Esophagus muscularis mucosa (tissue), 3 donors: Measurements from ENCODE around the gene PARVB.

Source experiments
- POLR2A ChIP-seq: fragments of 450-650 bp; IDR thresholded peaks from one replicate; pipeline ENCODE4 v1.6.1; 2017; ENCODE audit warnings: antibody characterized with exemption, moderate library complexity, mild to moderate bottlenecking, low read depth
- POLR2AphosphoS5 ChIP-seq, 2 donors: sonication (generic); formaldehyde crosslinking; IDR thresholded peaks; one replicate each; pipeline ENCODE4 v1.6.1; 2017; ENCODE audit warnings: antibody characterized with exemption in 2 of 2
- TF ChIP-seq, protein P1 (sequence below), 3 experiments: fragments of 200-600 bp in 2 of 3; fragments of 450-650 bp in 1 of 3; sonication (generic) in 2 of 3; IDR thresholded peaks; one replicate each; pipeline ENCODE4 v1.5.1; 2017 to 2019; ENCODE audit warnings: antibody characterized with exemption in 3 of 3, mild to moderate bottlenecking in 2 of 3, moderate library complexity in 1 of 3

DNA sequence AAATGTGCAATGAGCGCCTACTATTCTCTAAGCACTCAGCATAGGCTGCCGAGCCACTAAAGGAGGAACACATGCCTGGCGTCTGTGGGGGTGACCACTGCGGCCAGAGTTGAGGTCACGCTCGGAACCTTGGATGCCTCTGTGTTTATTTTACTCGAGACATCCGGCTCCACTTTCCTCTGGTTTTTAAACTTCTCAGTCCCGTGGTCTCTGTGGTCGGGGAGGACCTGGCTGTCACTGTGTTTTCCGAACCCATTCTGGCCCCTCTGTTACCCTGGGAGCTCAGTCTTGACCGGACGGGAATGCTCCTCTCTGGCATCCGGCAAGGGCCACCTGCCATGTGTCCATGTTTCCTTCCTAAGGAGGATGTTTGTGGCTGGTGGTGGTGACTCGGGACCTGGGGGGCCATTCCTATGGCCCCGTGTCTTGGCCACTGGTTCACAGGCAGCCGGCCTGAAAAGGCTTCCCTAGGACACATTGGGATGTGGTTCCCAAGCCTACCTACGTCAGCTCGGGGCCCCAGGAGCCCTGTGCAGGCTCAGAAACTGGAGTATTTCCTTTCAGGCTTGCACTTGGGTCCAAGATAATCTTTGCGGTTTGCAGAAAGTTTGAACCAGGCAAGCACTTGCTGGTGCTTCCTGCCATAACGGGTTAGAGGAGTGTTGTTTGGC, 109.9 kb downstream of the PARVB start:
- TF ChIP-seq, protein P1, sequence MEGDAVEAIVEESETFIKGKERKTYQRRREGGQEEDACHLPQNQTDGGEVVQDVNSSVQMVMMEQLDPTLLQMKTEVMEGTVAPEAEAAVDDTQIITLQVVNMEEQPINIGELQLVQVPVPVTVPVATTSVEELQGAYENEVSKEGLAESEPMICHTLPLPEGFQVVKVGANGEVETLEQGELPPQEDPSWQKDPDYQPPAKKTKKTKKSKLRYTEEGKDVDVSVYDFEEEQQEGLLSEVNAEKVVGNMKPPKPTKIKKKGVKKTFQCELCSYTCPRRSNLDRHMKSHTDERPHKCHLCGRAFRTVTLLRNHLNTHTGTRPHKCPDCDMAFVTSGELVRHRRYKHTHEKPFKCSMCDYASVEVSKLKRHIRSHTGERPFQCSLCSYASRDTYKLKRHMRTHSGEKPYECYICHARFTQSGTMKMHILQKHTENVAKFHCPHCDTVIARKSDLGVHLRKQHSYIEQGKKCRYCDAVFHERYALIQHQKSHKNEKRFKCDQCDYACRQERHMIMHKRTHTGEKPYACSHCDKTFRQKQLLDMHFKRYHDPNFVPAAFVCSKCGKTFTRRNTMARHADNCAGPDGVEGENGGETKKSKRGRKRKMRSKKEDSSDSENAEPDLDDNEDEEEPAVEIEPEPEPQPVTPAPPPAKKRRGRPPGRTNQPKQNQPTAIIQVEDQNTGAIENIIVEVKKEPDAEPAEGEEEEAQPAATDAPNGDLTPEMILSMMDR (IDR thresholded peaks at IDR 0.05), result no peak
- TF ChIP-seq POLR2A (no peak), POLR2AphosphoS5 (IDR thresholded peaks at IDR 0.05) (no peak)
